HCT116 (cell line): Measurements from ENCODE around the gene ACOT12. TPM values are rescaled to one million over a fixed set of nuclear protein-coding genes. Genes with fewer than 3 reads are reported as not detected.

Experiments
- ATAC-seq: fragments of 200-7000 bp; cut with Tn5 transposase; 2 replicates; pipeline ENCODE4 v1.9.1; 2020; ENCODE audit warnings: mild to moderate bottlenecking, moderate library complexity
- BruUV-seq: library from RNA; stranded (reverse); fragments of 400-500 nt; replicated peaks from 2 replicates; lab custom pipeline; 2021; lab: Mats Ljungman, UMichigan
- CTCF ChIA-PET: fragments of 300-600 bp; sonication (Branson Sonifier 250); formaldehyde crosslinking; loops from one replicate; lab custom pipeline; 2021; ENCODE audit warnings: antibody characterized with exemption; lab: Charles Lee
- POLR2A ChIA-PET: fragments of 300-600, 350-600 bp; sonication (Branson Sonifier 250); formaldehyde crosslinking; loops from one replicate; lab custom pipeline; 2021; ENCODE audit warnings: antibody characterized with exemption; lab: Charles Lee
- RAD21 ChIA-PET, 2 experiments: fragments of 300-600 bp; sonication (Branson Sonifier 250); formaldehyde crosslinking; loops; one replicate each; lab custom pipeline; 2023; ENCODE audit warnings: low total read pairs in 2 of 2; ENCODE audit not compliant: uncharacterized antibody in 2 of 2, unreplicated experiment in 2 of 2, low non-redundant PET in 1 of 2; lab: Charles Lee
- DNase-seq: peaks from one replicate; pipeline ENCODE4 v3.0.0-alpha.2; 2010; ENCODE audit warnings: low read depth, low spot score
- H2AFZ ChIP-seq: fragments of 200-600 bp; shearing (Covaris generic), sonication (generic); 2 replicates; pipeline ENCODE4 v1.6.1; 2017; ENCODE audit warnings: low read depth, mixed run types, mixed read lengths, antibody characterized with exemption, low read length; ENCODE audit not compliant: poor library complexity, severe bottlenecking
- H3K27ac ChIP-seq: 2 replicates; pipeline ENCODE4 v1.5.1; 2012; ENCODE audit warnings: low read depth, low read length
- H3K27me3 ChIP-seq: fragments of 200-600 bp; sonication (generic); 2 replicates; pipeline ENCODE4 v1.6.1; 2016; ENCODE audit warnings: mixed run types, low read length, mixed read lengths; ENCODE audit not compliant: insufficient read depth
- H3K36me3 ChIP-seq, 2 experiments: fragments of 200-500 bp in 1 of 2; fragments of 200-600 bp in 1 of 2; sonication (Bioruptor generic) in 1 of 2; sonication (generic) in 1 of 2; 2 replicates each; pipeline versions ENCODE4 v1.5.1 to v1.6.1; 2014 to 2016; ENCODE audit warnings: low read length in 2 of 2, inconsistent platforms in 1 of 2, mixed read lengths in 1 of 2, mixed run types in 1 of 2; ENCODE audit not compliant: insufficient read depth in 2 of 2, control insufficient read depth in 1 of 2
- H3K4me1 ChIP-seq, 2 experiments: fragments of 200-600 bp in 1 of 2; sonication (generic) in 1 of 2; 2 replicates each; pipeline versions ENCODE4 v1.5.1 to v1.6.1; 2012 to 2017; ENCODE audit warnings: low read length in 2 of 2, inconsistent platforms in 1 of 2, mild to moderate bottlenecking in 1 of 2, mixed read lengths in 1 of 2, mixed run types in 1 of 2, moderate library complexity in 1 of 2; ENCODE audit not compliant: insufficient read depth in 2 of 2, control insufficient read depth in 1 of 2
- H3K4me2 ChIP-seq: fragments of 200-600 bp; sonication (generic); 2 replicates; pipeline ENCODE4 v1.6.1; 2017; ENCODE audit warnings: mixed run types, low read length, mixed read lengths
- H3K4me3 ChIP-seq, 2 experiments: fragments of 200-600 bp in 1 of 2; sonication (generic) in 1 of 2; replicated peaks in 1 of 2; 2 replicates each; pipeline ENCODE4 v1.5.1; 2011 to 2016; ENCODE audit warnings: low read length in 2 of 2, control low read depth in 1 of 2, low read depth in 1 of 2, mild to moderate bottlenecking in 1 of 2, mixed read lengths in 1 of 2, mixed run types in 1 of 2
- H3K79me2 ChIP-seq: fragments of 200-600 bp; sonication (generic); 2 replicates; pipeline ENCODE4 v1.6.1; 2017; ENCODE audit warnings: mild to moderate bottlenecking, mixed run types, low read length, moderate library complexity, mixed read lengths; ENCODE audit not compliant: insufficient read depth
- H3K9ac ChIP-seq: fragments of 200-600 bp; sonication (generic); 2 replicates; pipeline ENCODE4 v1.6.1; 2016; ENCODE audit warnings: low read length, mixed read lengths
- H3K9me2 ChIP-seq: fragments of 200-600 bp; sonication (generic), shearing (Covaris generic); 2 replicates; pipeline ENCODE4 v1.6.1; 2017; ENCODE audit warnings: mixed run types, mild to moderate bottlenecking, moderate library complexity; ENCODE audit not compliant: insufficient read depth
- H3K9me3 ChIP-seq, 2 experiments: fragments of 200-500 bp in 1 of 2; fragments of 200-600 bp in 1 of 2; sonication (Bioruptor generic) in 1 of 2; sonication (generic) in 1 of 2; 2 replicates each; pipeline ENCODE4 v1.6.1; 2014 to 2017; ENCODE audit warnings: low read length in 2 of 2, mixed read lengths in 2 of 2, inconsistent platforms in 1 of 2, low read depth in 1 of 2, mild to moderate bottlenecking in 1 of 2, mixed run types in 1 of 2, moderate library complexity in 1 of 2; ENCODE audit not compliant: control insufficient read depth in 1 of 2, insufficient read depth in 1 of 2
- H4K20me1 ChIP-seq: fragments of 200-600 bp; sonication (generic), shearing (Covaris generic); 2 replicates; pipeline ENCODE4 v1.6.1; 2017; ENCODE audit warnings: mixed run types, mild to moderate bottlenecking, moderate library complexity; ENCODE audit not compliant: insufficient read depth
- CBX3 ChIP-seq: IDR thresholded peaks from 2 replicates; pipeline ENCODE4 v1.6.1; 2012; ENCODE audit warnings: low read depth
- ELF1 ChIP-seq: IDR thresholded peaks from 2 replicates; pipeline ENCODE4 v1.6.1; 2012; ENCODE audit warnings: low read depth, borderline replicate concordance
- POLR2A ChIP-seq: IDR thresholded peaks from 2 replicates; pipeline ENCODE4 v1.7.0; 2011; ENCODE audit warnings: borderline replicate concordance; ENCODE audit not compliant: insufficient read depth, insufficient read length; ENCODE audit errors: extremely low read depth
- SIN3A ChIP-seq: IDR thresholded peaks from 2 replicates; pipeline ENCODE4 v1.6.1; 2012; ENCODE audit warnings: low read depth
- SP1 ChIP-seq: IDR thresholded peaks from 2 replicates; pipeline ENCODE4 v1.6.1; 2012; ENCODE audit warnings: low read depth
- SRF ChIP-seq: IDR thresholded peaks from 2 replicates; pipeline ENCODE4 v1.6.1; 2012; ENCODE audit warnings: low read depth
- YY1 ChIP-seq: IDR thresholded peaks from 2 replicates; pipeline ENCODE4 v1.6.1; 2011; ENCODE audit warnings: low read length, low read depth, moderate library complexity, mild to moderate bottlenecking; ENCODE audit not compliant: insufficient replicate concordance; ENCODE audit errors: extremely low read depth
- ZFX ChIP-seq: fragments of 450-650 bp; IDR thresholded peaks from 2 replicates; pipeline ENCODE4 v1.6.1; 2017
- intact Hi-C: fragments of 100-400 bp; cut with micrococcal nuclease; formaldehyde crosslinking; loops from 2 replicates; pipeline ENCODE4 v1.10.0; 2022
- total RNA-seq: library from RNA; stranded (reverse); gene quantifications from one replicate; pipeline ENCODE4 v1.2.1, GENCODE V29; 2021; ENCODE audit not compliant: unreplicated experiment
- TF ChIP-seq, protein P1 (sequence below): IDR thresholded peaks from 2 replicates; pipeline ENCODE4 v1.6.1; 2012; ENCODE audit warnings: low read depth
- TF ChIP-seq, protein P2 (sequence below), 3 experiments: fragments of 200-600 bp in 1 of 3; sonication (generic) in 1 of 3; IDR thresholded peaks in 2 of 3; conservative IDR thresholded peaks in 1 of 3; 2 replicates each; pipeline ENCODE4 v1.5.1; 2012 to 2017; ENCODE audit warnings: low read depth in 2 of 3, low read length in 2 of 3, antibody characterized with exemption in 1 of 3, borderline replicate concordance in 1 of 3, control low read depth in 1 of 3, mild to moderate bottlenecking in 1 of 3, mixed read lengths in 1 of 3, mixed run types in 1 of 3, moderate library complexity in 1 of 3; ENCODE audit not compliant: insufficient read depth in 1 of 3

The ACOT12 gene
- total RNA-seq, 1 experiment from 2014 or later, result not detected

DNA sequence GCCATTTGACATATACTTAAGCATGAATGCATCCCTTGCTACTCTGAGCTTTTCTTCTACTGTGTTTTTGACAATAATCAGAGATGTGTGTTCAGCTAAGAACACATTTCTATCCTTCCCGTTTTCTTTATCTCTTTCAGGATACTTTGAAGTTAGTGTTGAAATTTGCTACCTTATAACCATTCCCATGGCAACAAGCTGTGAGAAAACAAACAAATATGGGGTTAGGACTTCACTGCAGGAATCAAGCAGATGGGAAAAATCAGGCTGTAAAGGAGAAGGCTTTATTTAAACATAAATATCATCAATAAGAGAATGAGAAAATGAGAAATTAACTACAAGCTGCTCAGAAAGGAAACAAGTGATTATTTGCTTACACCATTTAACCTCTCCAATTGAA, 57.4 kb downstream of the ACOT12 start:
- intact Hi-C loops, result no loop called here
- no peak overlapping the region for H3K4me3 ChIP-seq
- no peaks in the 10 kb centered on the region for H3K4me1 ChIP-seq
- no peak overlapping the region for H3K27ac ChIP-seq
- H3K79me2 ChIP-seq, result no peaks in the 10 kb centered on the region
- H3K27me3 ChIP-seq, result no peaks in the 10 kb centered on the region
- no peaks in the 10 kb centered on the region for H3K9me3 ChIP-seq
- no peak overlapping the region for H3K4me2 ChIP-seq
- BruUV-seq, result no TSS peak
- H3K36me3 ChIP-seq, result no peaks in the 10 kb centered on the region
- no peak overlapping the region for H3K9ac ChIP-seq
- DNase-seq, result no peak
- TF ChIP-seq, protein P1, sequence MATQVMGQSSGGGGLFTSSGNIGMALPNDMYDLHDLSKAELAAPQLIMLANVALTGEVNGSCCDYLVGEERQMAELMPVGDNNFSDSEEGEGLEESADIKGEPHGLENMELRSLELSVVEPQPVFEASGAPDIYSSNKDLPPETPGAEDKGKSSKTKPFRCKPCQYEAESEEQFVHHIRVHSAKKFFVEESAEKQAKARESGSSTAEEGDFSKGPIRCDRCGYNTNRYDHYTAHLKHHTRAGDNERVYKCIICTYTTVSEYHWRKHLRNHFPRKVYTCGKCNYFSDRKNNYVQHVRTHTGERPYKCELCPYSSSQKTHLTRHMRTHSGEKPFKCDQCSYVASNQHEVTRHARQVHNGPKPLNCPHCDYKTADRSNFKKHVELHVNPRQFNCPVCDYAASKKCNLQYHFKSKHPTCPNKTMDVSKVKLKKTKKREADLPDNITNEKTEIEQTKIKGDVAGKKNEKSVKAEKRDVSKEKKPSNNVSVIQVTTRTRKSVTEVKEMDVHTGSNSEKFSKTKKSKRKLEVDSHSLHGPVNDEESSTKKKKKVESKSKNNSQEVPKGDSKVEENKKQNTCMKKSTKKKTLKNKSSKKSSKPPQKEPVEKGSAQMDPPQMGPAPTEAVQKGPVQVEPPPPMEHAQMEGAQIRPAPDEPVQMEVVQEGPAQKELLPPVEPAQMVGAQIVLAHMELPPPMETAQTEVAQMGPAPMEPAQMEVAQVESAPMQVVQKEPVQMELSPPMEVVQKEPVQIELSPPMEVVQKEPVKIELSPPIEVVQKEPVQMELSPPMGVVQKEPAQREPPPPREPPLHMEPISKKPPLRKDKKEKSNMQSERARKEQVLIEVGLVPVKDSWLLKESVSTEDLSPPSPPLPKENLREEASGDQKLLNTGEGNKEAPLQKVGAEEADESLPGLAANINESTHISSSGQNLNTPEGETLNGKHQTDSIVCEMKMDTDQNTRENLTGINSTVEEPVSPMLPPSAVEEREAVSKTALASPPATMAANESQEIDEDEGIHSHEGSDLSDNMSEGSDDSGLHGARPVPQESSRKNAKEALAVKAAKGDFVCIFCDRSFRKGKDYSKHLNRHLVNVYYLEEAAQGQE, result no peak
- TF ChIP-seq CBX3 (no peak), SP1 (no peak), YY1 (no peak), POLR2A (no peak), ZFX (no peak), SIN3A (no peak), ELF1 (no peak), SRF (no peak)
- TF ChIP-seq, protein P2, sequence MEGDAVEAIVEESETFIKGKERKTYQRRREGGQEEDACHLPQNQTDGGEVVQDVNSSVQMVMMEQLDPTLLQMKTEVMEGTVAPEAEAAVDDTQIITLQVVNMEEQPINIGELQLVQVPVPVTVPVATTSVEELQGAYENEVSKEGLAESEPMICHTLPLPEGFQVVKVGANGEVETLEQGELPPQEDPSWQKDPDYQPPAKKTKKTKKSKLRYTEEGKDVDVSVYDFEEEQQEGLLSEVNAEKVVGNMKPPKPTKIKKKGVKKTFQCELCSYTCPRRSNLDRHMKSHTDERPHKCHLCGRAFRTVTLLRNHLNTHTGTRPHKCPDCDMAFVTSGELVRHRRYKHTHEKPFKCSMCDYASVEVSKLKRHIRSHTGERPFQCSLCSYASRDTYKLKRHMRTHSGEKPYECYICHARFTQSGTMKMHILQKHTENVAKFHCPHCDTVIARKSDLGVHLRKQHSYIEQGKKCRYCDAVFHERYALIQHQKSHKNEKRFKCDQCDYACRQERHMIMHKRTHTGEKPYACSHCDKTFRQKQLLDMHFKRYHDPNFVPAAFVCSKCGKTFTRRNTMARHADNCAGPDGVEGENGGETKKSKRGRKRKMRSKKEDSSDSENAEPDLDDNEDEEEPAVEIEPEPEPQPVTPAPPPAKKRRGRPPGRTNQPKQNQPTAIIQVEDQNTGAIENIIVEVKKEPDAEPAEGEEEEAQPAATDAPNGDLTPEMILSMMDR (IDR thresholded peaks at IDR 0.05 in 2 of 3, conservative IDR thresholded peaks at IDR 0.05 in 1 of 3; ENCODE audit: borderline replicate concordance in 1 of 3, insufficient read depth in 1 of 3, low read depth in 2 of 3, low read length in 2 of 3), result no peak
- H4K20me1 ChIP-seq, result no peaks in the 10 kb centered on the region
- ATAC-seq, result no peak
- RAD21 ChIA-PET, result no interaction called here
- POLR2A ChIA-PET, result no interaction called here
- CTCF ChIA-PET, result no interaction called here
- H2AFZ ChIP-seq, result no peak overlapping the region
- no peaks in the 10 kb centered on the region for H3K9me2 ChIP-seq
